Stimulated activated CD4-positive, alpha-beta T cell treated with anti-CD3 and anti-CD28 coated beads, Interleukin-1b, Interleukin-23, amount 100 ng/mL, for 1 hour (primary cell): Measurements from ENCODE around the gene FOXN3.

Experiments
- DNase-seq, 2 donors: peaks; one replicate each; pipeline ENCODE4 v3.0.0-alpha.2; 2020; ENCODE audit warnings: low read depth in 2 of 2

Gene FOXN3

GRCh38 chr14:89332031-89332430 lies 85.0 kb downstream of the FOXN3 start:
- DNase-seq, result no peak

GRCh38 chr14:89331398-89331797 lies 85.6 kb downstream of the FOXN3 start:
- DNase-seq, result no peak

- DNase-seq, result no peak
Observed at GRCh38 chr14:89330236-89331002, 86.6 kb downstream of the FOXN3 start.

- no peak for DNase-seq
Observed at GRCh38 chr14:89327771-89328212, 89.2 kb downstream of the FOXN3 start.

GRCh38 chr14:89325959-89326358 lies 91.1 kb downstream of the FOXN3 start:
- no peak for DNase-seq

- no peak for DNase-seq
Observed at GRCh38 chr14:89325299-89325883, 91.6 kb downstream of the FOXN3 start.

GRCh38 chr14:89324501-89325298 lies 92.3 kb downstream of the FOXN3 start:
- DNase-seq, result no peak

- DNase-seq, result no peak
Observed at GRCh38 chr14:89320381-89321000, 96.5 kb downstream of the FOXN3 start.

- DNase-seq, result no peak
Observed at GRCh38 chr14:89319687-89320086, 97.3 kb downstream of the FOXN3 start.

GRCh38 chr14:89317051-89317691 lies 99.9 kb downstream of the FOXN3 start:
- DNase-seq, result no peak

- no peak for DNase-seq
Observed at GRCh38 chr14:89315493-89316470, 101.3 kb downstream of the FOXN3 start.

GRCh38 chr14:89314274-89314673 lies 102.8 kb downstream of the FOXN3 start:
- no peak for DNase-seq

GRCh38 chr14:89312932-89313331 lies 104.1 kb downstream of the FOXN3 start:
- DNase-seq, result no peak

- DNase-seq, result no peak
Observed at GRCh38 chr14:89310211-89310610, 106.8 kb downstream of the FOXN3 start.

GRCh38 chr14:89309670-89310177 lies 107.3 kb downstream of the FOXN3 start:
- no peak for DNase-seq

- DNase-seq, result no peak
Observed at GRCh38 chr14:89308232-89308959, 108.6 kb downstream of the FOXN3 start.

- DNase-seq, result no peak
Observed at GRCh38 chr14:89307409-89307808, 109.6 kb downstream of the FOXN3 start.

GRCh38 chr14:89304972-89305703 lies 111.9 kb downstream of the FOXN3 start:
- no peak for DNase-seq

- no peak for DNase-seq
Observed at GRCh38 chr14:89304561-89304960, 112.5 kb downstream of the FOXN3 start.
